GM21381 (cell line): ENCODE measurements around the gene RASGEF1B.
"Not testable (repeated sequence)": the region's sequence is repeated elsewhere in the genome, so short reads cannot be mapped to it uniquely, and the experiment has no call there.

Experiments
- ATAC-seq: cut with Tn5 transposase; IDR thresholded peaks from one replicate; pipeline ENCODE4 v1.9.1; 2021; ENCODE audit warnings: mild to moderate bottlenecking, moderate library complexity; ENCODE audit not compliant: unreplicated experiment

The RASGEF1B gene

DNA sequence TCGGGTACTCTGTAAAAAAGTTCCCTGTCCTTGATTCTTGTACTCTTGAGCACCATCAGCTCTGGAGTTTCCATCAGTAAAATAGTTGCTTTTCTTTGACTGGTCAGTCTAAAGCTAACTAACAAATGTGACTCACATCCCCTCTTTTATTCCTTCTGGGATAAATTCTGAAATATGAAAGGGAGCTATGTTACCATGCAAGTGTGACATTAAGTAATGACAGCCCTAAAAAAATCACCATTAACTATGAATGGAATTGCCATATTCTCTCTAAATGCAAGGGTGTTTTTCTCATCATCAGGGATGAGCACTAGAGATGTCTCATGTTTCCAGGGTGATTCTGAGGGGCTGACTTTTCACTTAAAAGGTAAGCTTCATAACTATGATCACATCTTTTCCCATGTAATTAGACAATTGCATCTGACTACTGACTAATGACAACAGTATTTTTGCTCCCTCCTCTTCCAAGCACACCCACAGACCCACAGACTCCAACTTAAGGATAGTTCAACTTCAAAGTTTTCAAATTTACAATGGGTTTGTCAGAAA is 26.9 kb upstream of the RASGEF1B start:
- no peak for ATAC-seq

DNA sequence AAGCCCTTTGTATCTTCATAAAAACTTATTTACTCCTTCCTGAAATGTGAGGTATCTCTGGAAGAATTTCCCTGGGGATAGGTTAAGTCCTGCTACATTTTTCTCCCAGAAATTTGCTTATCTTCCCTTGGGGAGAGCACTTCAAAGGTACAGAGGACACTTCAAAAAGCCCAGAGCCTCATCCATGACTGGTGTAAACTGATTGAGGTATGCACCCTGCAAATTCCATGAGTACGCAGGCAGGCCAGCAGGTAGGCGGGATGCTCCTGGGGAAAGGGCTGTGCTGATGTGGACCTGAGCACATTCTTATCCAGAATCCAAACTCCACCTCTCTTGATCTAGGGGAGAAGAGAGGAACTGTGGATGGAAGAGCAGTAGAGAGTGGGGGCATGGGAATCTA is 26.3 kb upstream of the RASGEF1B start:
- ATAC-seq = no peak

DNA sequence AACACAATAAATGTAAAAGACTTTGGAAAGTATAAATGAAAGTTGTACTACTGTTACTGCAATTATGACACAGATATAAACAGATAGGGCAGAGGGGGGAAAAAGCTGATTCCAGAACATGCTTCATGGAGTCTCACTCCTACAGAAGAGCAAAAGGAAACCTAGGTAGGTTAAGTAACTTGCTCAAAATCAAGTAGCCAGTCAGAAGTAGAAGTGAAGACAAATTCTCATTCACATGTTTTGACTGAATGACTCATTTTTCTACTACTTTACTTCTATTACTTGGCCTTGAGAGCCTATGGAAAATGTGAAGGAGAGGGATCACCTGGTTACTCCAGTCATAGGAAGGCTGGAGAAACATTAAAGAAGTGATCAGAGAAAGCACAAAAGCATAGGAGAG is 23.6 kb upstream of the RASGEF1B start:
- ATAC-seq = no peak

DNA sequence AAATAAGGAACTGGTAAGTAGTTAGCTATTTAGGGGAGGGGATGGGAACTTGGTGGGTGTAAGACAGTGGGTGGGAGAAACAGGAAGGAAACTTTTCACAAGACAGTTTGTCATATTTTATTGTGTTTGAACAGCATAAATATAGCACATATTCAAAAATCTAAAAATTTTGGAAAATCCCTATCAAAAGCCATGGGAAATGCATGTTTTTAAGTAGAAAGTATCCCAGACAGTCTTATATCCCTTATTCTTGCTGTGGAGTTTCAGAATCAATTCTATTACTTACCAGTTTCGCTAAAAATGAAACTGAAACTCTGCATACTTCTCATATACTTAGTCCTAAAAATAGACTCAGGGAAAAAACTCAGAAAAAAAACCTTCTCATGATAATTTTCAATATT is 22.3 kb upstream of the RASGEF1B start:
- ATAC-seq = peak; percentile 72

DNA sequence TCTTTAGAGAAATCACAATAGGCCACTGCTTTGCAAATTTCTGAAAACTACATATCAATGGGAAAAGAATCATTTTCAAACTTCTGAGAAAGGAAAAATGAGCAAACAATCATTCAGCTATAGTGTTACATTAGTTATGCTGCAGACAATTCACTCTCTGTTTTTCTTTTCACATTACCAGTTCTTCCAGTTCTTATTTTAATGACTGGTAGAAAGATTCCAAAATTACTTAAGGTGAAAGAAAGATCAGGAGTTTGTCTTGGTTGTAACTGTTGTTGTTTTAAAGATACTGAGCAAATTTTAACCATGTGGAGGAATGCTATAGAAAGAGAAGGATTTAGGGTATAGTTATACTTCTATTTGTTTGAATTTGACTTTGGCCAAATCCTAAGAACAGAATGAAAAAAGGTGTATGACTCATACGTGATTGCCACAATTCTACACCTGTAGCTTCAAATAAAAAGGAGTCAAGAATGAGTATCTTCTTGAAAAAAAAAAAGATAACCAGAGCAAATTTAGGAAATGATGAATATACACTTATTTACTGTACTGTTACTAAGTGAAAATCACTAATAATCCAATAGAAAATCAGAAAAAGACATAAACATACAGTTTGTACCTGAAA is 21.0 kb upstream of the RASGEF1B start:
- ATAC-seq = no peak

DNA sequence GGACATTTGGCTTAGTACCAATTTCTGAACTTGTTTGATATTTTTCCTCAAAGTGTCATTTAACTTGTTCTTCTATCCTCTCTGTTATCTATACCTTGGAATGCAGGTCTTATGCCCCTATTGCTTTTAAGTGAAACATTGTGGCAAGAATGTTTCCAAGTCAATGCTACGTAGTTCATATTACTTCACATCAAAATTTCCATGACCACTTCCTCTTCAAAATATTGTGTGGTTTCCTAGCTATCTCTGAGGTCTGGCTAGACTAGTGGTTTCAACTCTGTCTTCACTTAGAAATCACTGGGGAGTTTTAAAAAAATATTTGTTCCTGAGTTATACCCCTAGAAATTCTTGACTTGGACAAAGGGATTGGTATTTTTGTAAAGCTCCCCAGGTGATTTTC is 20.2 kb upstream of the RASGEF1B start:
- ATAC-seq = no peak

DNA sequence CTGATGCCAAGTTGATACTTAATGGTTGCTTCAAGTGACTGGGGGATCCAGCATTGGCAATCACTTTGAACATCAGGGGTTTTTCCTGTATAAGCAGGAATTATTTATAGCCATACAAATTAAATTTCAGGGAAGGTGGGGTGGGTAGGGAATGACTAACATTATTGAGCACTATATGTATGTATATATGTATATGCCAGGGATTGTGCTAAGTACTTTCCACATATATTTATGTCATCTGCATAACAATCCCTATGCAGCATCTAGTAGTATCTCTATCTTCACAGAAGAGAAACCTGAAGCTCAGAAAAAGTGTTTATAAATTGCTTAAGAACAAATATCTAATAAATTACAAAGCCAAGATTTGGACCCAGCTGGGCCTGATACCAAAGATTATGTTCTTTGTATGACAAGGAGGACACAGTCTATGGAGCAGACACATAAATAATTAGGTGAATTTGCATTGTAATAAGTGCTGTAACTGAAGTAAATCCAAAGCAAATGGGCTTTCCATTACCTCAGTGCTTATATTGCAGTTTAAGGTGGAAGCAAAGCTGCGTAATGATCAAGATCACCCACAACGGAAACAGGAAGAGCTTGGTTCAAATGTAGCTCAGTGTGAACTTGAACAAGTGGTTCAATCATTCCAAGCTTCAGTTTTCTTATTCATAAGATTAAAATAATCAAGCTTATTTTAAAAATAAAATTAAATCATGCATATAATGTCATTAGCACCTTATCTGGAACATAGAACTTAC is 18.9 kb upstream of the RASGEF1B start:
- ATAC-seq = no peak

DNA sequence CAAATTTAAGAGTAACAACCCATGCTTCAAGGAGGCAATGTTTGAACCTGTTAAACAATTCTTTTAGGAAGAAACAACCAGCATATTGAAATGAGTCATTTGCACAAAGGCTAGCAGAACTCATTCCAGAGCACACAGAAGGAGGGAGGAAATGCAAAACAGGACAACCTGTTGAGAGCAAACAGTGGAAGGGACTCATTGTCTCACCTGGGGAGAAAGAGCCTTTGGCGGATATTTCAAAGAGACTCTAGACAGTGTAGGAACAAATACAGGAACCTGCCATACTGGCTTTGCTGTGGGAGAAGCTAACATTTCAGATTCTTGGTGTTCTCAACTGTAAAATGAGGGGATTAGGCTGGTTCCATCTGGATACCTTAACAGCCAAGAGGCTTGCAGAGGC is 14.8 kb upstream of the RASGEF1B start:
- ATAC-seq = no peak

DNA sequence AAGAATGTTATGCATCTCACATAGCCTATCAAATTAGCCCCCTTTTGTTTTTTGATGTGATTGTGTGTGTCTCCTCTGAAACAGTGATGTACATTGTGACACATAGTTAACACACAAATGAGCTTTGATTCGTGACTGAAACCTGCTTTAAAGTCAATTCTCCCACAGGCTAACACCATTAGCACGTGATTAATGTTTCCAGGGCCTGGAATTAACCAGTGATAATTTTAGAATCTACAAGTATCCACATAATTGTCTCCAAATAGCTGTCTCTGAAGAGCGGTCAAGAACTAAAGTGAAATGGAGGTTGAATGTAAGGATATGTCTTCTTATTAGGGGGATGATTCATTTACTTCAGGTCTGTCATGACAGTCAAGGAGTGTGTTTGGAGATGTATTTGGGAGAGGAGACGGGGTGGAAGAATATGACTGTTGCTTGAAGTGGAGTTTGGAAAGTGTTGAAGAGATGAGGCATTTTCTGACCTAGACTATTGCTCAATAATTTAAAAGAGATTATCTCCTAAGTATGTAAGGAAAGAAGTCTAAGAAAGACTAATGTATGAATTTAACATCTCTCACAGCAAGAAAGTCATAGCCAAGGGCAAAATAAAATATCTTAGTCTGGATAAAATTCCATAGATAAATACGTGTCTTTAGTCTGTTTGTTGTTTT is 13.7 kb upstream of the RASGEF1B start:
- ATAC-seq = no peak

DNA sequence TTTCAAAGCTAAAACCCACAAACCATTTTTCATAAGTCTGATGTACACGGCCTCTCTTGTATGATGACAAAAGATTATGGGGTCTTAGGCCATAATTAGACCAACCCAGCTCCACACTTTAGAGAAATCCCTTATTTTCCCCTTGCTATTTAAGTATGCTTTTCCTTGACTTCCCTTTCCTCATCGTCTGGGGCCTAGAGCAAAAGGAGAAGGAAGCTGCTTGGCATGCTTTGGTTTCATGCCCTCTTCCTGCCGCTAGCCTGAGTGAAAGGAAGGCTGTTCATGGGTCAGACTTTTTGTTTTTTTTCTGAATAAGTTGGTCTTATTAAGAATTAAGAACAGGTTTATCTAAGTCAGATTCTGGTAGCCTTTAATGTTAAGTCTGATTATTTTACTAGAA is 10.6 kb upstream of the RASGEF1B start:
- no peak for ATAC-seq

DNA sequence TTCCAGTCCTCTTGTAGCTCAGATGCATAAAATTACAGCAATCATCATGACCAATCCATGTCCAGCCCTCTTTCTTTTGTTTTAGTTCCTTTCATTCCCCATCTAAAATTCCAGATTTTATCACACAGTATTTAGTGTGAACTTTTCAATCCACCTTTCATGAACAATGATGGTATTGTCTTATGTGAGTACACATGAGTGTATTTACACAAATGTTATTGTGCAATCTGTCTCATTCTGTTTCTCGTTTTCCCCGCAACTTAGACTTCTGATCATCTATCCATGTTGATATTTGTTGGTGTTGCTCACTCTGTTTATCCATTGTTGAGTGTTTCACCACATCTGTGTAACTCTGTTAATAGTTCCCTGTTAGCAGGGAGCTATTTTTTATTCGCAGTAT is 9.4 kb upstream of the RASGEF1B start:
- no peak for ATAC-seq

DNA sequence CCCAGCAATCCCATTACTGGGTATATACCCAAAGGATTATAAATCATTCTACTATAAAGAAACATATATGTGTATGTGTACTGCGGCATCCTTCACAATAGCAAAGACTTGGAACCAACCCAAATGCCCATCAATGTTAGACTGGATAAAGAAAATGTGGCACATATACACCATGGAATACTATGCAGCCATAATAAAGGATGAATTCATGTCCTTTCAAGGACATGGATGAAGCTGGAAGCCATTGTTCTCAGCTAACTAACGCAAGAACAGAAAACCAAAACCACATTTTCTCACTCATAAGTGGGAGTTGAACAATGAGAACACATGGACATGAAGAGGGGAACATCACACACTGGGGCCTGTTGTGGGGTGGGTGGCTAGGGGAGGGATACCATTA is 7.9 kb upstream of the RASGEF1B start:
- ATAC-seq = not testable (repeated sequence)

DNA sequence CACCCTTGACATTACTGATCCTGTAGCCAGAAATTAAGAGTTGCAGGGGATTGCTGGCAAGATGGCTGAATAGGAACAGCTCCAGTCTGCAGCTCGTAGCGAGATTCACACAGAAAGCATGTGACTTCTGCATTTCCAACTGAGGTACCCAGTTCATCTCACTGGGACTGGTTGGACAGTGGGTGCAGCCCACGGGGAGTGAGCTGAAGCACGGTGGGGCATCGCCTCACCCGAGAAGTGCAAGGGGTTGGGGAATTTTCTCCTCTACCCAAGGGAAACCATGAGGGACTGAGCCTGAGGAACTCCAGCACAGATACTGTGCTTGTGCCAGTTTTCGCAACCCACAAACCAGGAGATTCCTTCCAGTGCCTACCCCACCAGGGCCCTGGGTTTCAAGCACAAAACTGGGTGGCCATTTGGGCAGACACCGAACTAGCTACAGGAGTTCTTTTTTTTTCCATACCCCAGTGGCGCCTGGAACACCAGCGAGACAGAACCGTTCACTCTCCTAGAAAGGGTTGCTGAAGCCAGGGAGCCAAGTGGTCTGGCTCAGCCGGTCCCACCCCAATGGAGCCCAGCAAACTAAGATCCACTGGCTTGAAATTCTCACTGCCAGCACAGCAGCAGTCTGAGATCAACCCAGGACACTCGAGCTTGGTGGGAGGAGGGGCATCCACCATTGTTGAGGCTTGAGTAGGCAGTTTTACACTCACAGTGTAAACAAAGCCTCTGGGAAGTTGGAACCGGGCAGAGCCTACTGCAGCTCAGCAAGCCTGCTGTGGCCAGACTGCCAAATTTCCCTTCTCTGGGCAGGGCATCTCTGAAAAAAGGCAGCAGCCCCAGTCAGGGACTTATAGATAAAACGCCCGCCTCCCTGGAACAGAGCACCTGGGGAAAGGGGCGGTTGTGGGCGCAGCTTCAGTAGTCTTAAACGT is 1.9 kb upstream of the RASGEF1B start:
- ATAC-seq = not testable (repeated sequence)

DNA sequence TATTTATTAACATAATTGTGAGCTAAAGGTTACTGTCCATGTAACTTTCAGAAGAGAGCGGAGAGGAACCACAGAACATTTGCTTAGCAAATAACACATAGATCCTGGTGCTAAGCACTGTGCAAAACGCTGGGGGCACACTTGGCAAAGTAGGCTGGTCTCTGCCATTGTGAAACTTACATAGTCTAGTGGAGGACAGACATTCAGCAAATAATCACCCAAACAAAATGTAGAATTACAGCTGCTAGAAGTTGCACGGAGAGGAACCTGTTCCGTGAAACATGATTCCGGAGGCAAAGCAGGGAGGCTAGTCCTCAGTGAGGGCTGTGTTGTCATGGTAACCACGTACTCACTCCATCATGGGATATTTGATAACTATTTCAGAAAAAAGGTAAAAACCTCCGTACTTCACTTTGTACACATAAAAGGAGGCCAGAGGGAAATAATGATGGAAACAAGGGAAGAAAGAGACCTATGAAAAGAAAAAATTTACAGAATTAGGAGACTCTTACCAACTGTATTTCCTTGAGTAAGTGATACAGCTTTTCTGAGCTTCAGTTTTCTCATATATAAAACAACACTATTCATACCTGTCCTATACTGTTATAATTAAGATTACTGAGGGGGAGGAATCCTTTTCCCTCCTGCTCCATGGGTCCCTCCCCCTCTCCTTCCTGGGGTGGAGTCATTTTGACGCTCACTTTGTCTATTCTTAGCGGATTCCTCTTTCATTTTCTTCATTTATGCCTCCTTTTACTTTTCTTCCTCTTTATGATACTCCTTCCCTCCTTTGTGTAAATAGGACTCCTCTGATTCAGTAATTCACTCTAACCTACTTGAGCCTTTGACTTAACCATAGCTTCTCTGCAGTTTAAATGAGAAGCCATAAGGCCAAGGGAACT is 825 bp upstream of the RASGEF1B start:
- peak; percentile 47 for ATAC-seq

DNA sequence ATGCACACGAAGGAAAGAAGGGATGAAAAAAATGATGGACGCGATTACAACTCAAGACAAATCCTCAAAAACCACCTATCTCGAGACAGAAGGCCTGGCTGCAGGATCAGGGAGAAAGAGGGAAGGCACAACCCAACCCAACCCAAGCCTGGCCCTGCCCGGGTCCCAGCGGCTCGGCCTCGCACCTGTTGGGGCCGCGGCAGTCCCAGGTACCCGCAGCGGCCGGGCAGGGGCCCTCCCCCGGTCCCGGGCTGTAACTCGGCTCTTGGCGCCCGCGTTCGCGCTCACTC is 464 bp downstream of the RASGEF1B start:
- ATAC-seq = peak; percentile 20

DNA sequence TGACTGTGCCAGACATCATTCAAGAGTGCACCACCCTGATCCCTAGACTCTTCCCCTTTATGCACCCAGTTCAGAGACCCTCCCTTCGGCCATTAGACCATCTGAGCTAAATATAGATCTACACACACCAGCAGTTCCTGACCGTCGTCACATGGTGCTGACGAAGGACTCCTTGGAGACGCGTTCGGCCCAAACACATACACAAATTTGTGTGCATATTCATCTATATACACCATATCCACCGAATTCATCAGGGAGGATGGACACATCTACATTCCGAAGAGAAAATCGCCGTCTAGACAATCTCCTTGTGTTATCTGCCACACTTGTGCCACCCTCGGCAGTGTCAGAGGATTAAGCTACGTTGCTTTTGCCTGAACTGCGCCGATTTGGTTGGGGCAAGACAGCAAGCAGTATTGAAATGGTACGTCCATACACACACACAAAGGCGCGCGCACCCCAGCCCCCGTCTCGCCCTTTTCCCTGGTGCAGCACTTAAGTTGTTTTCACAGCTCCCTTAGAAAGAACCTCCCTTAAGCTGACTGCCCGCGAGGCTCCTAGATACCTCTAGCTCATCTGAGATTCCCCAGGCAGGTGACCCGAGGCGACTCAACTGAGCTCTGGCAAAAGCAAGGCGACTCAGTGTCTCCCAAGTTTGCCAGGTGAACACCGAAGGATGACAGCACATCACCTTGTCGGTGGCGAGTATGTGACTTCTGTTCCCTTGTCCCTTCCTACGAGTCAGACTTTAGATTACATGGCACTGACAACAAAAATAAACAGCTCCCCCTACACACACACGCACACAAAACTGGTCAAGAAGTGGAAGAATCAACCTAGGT is 1.0 kb downstream of the RASGEF1B start:
- ATAC-seq = no peak

DNA sequence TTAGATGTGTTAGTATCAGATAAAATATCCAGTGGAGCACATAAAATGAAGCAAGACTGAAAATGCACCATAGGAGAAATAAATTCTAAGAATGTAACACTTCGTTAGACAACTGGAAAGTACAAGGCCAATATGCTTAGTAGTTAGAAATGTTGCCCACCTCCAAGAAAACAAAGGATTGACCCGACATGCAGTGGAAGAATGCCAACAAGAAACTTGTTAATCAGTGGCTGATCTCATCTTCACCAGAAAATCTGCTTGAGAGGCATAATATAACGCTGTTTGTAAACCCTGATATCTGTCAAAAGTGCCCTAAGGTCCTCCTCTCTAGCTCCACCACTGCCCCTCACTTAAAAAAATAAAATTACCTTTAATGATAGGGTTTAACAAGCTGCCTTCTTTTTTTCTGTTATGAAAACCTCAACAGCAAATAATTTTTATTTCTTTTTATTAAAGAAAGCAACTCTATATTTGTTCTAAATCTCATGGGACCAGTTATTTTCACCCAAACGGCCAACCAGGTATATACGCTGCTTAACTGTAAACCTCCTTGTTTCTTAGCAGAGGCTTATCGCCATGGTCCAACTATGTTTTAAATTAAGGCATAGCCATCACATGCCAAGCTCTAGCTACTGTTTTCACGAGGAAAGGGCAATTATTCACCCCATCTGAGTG is 1.8 kb downstream of the RASGEF1B start:
- ATAC-seq = no peak

DNA sequence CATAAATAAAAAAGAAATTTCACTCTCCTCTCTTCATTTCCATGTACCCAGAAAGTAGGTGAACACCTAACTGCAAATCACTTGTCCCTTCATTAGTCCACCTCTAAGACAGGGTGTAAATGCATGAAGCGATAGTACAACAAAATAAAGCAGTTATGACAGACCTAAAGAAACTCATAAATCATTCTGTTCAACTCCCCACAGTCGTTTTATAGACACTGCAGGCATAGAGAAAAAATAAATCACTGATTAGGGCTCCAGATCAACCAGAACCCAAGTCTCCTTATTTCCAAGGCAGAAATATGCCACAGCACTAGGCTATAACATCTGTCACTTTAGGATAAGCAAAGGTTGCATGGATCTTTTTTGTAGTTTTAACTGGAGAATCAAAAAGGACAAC is 3.0 kb downstream of the RASGEF1B start:
- ATAC-seq = no peak

DNA sequence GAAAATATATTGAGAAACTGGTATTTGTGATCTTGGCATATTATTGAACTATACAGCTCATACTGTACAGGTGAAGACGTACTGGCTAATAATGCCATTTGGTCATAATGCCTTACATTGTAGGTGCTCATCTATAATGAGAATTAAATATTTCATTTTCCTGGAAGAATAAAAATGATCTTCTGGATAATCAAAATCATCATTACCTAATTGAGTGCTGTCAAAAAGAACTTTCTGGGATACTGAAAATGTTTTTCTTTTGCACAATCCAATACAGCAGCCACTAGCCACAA is 4.1 kb downstream of the RASGEF1B start:
- ATAC-seq = no peak
